Activated CD8-positive, alpha-beta memory T cell treated with anti-CD3 and anti-CD28 coated beads for 24 hours (primary cell): ENCODE results near the gene WIPF1.
A peak's percentile ranks its signal among the peaks of the same experiment; 100 is the strongest.

Experiments used
- DNase-seq: peaks from one replicate; pipeline ENCODE4 v3.0.0-alpha.2; 2020

The WIPF1 gene

DNA sequence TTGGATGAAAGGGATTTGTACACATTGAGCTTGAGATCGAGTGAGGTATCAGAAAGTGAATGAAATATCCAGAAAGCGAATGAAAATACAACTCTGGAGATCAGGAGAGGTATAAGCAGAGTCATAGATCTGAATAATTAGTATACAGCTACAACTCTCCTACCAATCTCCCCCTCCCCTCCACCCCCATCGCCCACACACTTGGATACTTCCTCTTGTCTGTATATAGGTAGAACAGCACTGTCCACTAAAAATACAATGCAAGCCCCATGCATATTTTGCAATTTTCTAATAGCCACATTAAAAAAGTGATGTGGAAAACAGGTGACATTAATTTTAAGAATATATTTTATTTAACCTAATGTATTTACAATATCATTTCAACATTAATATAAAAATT, 23.7 kb upstream of the WIPF1 start:
- no peak for DNase-seq

DNA sequence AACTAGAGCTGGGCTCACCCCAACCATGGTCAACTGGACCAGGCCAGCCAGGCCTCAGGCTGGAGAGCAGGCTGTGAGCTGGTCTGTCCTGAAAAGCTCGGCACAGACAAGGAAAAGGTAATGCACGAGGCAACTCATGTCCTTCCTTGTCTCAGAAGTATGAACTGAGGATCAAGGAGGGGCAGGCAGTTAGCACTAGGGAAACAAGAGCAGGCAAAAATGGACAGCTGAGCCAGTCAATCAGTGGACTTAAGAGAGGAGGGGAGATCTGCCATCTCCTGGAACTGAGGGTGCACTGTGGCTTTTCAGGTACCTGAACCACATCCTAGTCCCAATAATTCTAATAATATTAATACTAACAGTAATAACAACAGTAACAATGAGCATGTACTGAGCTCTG, 20.6 kb upstream of the WIPF1 start:
- DNase-seq: no peak

DNA sequence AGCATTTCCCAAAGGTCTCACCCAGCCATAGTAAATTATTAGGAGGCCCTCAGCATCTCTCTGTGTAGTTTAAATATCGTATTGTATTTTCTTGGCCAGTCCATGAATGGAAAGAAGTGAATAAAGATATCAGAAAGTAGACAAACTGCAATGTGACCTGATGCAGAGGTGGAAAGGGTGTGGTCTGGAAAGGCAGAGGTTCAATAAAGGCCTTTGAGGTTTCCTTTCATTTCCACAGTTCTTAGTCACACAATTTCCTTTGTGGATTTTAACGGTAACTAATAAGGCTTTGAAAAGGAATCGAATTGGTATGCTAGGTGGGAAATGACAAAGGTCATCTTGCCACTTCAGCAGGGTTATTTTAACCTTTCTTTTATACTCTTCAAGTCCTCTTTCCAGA, 20.1 kb upstream of the WIPF1 start:
- DNase-seq: no peak

DNA sequence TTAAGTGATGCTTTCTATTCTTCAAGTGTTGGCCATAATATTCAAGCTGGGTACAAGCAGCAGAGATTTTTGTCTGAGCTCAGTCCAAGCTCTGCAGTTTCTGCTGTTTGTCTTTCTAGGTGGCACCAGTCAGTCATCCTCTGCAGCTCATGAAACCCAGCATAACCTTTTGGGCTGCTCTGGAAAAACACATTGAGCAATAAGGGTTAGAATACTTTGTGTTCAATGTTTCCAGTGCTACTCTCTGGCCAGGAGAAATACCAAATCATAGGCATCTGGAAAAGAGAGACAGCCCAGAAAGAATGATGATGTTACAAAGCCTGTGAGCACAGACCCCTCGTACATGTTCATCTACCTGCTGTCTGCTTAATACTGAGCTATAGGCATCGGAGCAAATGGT, 19.5 kb upstream of the WIPF1 start:
- no peak for DNase-seq

DNA sequence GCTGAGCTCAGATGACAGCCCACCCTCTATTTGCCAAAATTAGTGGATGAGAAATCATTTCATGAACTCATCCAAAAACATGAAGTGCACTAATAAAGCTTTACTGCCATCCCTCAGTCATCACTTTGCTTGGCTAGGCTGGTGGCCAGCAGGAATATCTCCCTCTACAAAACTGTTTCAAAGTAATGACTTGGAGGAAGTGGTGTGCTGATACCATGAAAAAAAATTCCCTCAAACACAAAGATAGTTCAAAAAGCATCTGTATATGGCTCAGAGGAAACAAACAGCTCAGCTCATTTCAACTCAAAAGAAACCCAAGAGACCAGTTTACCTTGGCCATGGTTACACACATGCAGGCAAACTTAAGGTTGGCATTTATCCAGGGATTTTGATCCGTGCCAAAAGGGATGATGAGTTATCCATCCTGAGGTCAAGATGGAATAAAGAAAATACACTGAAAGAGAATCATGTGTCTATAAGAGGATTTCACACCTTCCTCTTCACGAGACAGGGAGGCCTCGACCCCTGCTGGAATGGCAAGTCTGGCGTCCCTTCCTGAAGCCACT, 18.4 kb upstream of the WIPF1 start:
- DNase-seq: no peak

DNA sequence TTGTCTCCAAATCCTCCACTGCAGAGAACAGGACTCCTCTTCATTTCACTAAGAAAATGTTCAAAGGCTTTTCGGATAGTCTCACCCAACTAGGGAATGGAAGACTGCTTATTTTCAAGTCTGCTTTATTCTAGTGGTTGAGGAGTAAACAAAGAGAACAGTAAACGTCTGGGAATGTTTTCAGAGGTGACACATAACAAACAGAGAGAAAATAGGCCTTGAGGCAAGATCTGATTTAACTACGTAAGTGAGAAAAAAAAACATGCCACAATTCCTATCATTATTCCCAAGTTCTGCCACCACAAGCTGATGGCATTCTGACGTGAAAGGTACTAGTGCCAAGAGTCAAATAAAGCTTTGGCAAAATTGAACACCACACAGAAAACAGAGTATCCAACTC, 16.7 kb upstream of the WIPF1 start:
- DNase-seq: no peak

DNA sequence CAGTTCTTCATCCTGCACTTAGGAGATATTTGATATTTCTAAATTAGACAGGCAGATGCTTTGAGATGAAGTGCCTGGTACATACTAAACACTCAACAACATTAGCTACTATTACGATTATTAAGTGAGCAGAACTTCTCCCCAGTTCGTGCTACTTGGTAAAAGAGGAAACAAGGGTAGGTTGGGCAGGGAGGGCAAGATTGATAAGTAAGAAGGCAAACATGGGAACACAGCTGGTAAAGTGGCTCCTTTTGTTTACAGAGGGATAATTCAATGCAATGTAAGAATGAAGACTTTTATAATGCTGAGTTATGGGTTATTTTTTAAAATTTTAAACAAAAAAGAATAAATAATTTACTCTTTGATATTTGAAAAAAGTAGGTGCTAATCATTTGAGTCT, 15.9 kb upstream of the WIPF1 start:
- no peak for DNase-seq

DNA sequence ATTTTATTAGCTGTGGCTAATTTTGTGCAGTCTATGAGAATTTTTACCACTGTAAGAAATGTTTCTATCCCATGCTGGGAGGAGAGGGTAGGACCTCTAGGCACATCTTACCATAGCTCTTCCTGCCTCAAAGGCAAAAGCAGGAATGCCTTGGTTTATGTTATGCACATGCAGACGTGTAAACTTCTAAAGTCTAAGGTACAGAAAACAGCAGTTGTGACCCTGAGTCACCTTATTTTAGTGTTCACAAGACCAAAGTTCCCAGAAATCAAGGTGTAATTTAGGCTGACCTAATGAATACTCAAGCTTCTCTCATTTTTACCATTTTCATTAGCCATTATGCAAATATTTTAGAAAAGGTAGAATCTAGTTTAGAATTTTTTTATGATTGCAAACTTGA, 15.4 kb upstream of the WIPF1 start:
- DNase-seq: no peak

DNA sequence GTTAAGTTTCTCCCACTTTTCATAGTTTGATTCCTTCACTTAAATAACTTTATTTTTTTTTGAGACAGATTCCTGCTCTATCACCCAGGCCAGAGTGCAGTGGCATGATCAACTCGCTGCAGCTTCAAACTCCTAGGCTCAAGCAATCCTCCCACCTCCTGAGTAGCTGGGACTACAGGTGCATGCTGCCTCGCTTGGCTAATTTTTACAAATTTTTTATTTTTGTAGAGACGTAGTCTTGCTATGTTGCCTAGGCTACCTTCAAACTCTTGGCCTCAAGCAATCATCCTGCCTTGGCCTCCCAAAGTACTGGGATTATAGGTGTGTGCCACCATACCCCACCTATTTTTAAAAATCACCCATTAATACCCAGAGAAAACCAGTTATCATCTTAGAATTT, 14.2 kb upstream of the WIPF1 start:
- DNase-seq: no peak

DNA sequence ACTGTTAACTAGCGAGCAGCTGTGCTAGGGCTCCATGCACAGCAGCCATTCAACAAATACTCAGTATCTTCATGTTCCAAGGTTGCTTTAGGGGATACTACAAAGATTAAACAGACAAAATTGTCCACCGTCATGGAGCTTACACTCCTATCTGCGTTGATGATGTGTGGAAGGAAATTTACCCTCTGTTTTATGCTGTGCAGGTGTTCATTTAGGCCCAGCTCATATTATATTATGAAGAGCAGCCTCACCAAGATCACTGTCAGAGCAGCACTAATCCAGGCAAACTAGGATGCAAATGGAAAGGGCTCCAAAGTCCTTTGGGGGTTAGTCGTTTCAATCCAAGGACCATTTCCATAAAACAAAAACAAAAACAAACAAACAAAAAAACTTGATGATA, 13.4 kb upstream of the WIPF1 start:
- no peak for DNase-seq

DNA sequence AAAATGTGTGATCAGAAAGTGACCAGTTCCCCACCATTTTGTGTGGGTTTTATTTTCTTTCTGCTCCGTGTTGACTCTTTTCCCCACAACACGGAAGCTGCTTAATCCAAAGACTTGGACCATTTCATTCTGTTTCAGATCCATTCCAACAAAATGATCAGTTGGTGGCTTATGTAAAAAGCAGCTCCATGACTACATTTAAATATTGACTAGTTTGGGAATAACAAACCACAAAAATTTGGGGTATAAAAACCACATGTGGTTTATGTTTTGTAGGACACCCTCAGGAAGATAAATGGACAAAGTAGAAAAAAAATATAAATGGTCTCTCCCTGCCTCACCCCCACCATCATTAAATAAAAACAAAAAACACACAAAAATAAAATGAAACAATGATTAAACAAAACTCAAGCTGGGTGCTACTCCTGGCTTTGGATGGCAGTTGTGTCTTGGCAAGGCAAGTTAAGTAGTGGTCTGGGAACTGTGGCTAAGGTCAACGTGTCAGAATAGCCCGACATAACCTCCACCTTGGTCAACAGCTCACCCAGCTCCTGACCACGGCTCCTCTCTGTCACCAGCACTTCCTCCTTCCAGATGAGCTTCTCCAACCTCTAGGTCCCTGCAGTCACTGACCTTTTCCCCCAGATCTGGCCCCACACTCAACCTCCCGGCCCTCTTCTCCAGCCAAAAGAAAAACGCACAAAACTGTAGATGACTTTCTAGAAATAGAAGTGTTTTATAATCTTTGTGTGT, 12.8 kb upstream of the WIPF1 start:
- peak; percentile 55 for DNase-seq

DNA sequence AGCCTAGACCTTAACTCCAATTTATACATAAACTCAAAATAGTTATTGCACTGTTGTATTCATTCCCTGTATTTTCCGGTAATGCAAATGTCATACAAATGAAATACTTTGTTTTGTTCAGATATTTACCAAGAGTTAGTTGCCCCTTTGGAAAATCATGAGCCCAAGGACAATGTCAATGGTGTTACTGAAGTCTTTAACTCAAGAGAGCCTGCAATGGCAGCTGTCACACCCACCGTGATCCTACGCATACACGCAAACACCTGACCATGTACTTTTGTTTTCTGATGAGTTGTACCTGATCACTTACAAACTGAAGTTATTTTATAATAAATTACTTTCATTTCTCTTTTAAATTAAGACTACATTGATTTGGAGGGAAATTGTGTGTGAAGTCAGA, 11.7 kb upstream of the WIPF1 start:
- peak; percentile 52 for DNase-seq

DNA sequence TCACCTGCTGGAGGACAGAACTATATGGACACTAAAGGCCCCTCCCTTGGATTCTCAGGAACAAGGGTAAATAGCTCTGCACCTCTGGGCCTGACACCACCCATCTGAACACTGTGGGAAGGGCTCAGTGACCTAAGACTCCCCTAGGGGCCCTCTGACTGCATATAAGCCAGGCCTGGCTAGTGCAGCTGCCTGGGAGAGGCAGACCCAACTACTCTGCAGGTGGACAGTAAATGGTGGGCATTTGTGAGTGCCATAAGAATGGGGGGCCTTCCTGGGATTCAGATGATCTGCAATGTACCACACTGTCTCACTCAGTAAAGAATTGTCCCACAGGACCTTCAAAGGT, 11.2 kb upstream of the WIPF1 start:
- DNase-seq: peak; percentile 65

DNA sequence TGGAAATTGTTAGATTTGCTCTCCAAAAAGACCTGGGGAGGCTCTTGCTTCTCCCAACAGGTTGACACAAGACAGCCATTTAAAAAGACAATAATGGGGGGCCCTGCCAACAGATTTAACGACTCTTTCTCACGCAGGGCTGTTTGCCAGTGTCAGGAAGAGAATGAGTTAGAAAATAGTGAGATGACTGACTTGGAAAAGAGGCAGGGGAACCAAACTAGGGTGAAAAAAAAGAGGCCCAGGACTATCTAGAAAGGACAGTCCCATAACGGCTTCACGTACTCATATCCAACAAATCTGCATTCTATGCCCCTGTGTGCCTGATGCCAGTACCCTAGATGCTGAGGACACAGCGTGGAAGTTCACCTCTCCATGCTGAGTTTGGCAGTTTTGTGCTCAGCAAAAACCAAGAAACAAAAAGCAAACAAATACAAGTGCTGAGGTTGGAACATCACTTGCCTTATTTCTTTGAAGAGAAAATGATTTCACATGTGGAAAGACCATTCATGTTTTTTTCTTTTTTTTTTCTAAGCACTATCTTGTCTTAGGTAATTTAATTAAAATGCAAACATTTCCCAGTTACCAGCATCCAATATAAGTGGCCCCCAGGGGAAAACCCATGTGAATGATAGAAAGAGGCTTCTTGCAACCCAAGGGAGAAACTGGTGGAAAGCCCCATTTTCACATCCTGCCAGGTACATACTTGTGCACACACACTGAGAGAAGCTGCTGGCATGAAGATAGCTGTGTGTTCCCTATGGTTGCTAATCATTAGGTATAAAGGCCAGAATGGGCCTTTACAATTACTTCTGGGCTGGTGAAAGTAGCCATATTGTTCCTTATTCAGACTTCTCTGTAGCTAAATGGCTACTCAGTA, 10.6 kb upstream of the WIPF1 start:
- DNase-seq: peak; percentile 69

DNA sequence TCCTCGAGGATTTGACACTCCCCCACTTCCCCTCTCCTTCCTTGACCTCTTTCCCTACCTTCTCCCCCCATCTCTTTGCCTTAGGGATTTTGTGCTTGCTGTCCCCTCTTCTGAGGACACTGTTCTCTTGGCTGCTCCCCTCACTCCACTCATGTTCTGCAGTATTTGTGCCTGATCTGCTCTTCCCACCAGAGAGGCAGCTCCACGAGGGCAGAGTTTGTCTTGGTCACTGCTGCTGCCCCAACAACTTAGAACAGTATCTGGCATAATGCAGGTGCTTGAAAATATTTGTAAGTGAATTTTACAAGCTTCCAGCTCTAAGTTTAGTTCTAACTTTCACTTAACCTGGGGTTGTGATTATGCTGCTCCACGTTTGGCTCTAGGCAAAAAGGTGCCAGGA, 10.0 kb upstream of the WIPF1 start:
- no peak for DNase-seq

DNA sequence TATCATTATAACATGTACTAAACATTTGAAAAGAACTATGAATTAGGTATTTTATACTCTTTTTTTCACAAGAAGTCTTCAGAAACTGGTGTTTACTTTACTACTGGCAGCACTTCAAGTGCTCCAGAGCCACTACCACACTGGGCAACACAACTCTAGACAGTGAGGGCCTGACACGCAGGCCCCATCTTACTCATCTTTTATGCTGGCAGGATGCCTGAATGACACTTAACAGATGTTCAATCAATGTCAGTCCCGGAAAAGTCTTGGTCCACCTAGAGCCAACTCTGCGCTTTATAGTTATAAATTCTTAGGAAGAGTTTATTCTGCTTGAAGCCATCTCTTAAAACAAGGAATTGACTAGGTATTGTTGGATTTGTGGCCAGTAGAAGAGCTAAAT, 8.7 kb upstream of the WIPF1 start:
- peak; percentile 69 for DNase-seq

DNA sequence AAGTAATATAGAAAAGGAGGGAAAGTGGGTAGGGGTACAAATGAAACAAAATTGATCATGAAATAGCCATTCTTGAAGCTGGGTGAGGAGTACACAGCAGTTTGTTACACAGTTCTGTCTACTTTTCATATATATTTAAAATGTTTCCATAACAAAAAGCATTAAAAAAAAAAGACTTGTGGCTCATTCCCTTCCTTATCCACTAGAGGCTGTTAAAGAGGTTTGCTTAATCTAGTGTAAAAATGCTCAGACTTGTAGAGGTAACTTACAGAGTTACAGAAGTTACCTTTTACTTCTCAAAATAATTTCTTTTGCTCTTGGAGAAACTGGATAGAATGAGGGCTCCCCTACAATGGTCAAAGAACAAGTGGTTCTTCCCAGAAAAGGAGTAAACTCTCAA, 8.1 kb upstream of the WIPF1 start:
- DNase-seq: no peak

DNA sequence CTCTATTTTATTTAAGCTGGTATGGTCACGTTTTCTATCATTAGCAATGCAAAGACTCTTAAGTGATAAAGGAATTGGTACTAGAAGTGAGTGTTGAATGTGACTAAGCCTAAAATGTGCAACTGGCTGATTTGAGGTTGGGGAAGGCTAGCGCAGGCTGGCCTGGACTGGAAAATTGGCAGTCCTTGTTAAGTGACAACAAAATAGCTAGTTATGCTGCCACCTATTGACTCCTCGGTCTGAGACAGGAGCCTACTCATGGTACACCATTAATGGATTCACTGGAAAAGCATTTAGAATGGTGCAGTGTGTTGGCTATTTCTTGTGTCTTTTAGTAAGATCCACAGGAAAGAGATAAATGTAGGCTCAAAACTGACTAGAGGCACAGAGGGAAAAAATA, 5.7 kb upstream of the WIPF1 start:
- DNase-seq: no peak

DNA sequence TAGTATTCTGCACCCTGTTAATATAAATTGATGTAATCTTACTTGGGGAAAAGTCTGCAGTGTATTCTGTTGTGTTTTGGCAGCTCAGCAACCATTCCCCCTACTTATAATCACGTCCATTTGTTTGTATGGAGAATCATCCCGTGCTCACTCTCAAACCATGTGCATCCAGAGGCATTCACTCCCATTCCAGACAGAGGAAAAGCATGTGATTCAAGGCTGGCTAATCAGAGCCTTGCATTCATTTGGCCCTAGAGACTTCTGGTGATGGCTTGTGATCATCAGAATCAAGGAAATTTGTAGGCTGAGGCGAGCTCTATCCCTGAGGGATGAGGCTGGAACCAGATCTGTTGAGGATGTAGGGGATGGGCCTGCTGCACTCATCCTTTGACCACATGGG, 5.1 kb upstream of the WIPF1 start:
- no peak for DNase-seq

DNA sequence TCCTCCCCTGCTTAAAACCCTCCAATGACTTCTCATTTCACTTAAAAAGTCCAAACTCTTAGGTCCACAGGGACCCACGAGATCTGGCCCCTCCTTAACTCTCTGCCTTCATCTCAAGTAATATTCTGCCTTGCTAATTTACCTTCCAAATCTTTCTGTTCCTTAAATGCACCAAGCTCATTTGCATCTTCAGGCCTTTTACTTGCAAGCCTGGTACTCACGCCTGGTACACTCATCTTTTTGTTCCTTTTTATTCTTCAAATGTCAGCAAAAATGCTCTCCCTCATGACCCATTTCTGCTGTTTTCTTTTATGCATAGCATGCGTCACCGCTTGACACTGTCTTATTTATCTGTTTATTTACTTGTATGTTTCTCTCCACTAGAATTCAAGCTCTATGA, 2.7 kb upstream of the WIPF1 start:
- DNase-seq: no peak

DNA sequence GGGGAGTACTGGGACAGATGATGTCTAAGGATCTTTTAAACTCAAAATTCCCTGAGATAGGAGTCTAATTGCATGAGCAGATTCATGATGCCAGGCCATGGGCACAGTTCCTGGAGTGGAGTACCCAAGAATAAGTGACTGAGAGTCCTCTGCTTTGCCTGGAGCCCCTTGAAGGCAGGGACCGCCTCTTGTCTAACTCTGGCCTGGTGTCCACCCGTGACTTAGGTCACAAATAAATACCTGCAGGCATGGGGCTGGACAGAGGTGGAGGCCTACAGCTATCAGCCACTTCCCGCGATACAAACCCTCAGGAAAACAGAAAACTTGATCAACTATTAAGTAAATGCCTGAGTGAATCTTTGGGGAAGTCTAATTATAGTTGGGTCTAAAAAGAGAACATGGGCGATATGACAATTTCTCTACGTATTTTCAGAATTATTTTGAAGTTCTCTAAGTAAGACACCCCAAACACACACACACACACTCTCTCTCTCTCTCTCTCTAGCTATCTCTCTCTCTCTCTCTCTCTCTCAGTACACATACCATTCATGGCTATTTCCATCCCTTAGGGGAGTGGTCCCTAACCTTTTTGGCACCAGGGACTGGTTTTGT, 1.8 kb upstream of the WIPF1 start:
- DNase-seq: no peak

DNA sequence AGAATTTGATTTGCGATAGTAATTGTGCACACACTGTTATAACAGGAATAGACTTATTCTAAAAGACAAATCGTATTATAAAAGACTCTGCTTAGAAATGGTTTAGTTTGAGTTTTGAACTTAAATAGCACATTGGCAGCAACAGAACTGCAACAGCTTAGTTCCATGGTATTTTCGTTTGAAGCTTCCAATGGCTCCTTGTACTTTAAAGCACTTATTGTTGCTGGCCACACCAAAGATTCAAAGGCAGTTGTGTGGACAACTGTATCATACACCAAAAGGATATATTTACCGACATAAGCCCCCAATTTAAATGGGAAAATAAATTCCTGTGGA, 627 bp downstream of the WIPF1 start:
- DNase-seq: no peak

DNA sequence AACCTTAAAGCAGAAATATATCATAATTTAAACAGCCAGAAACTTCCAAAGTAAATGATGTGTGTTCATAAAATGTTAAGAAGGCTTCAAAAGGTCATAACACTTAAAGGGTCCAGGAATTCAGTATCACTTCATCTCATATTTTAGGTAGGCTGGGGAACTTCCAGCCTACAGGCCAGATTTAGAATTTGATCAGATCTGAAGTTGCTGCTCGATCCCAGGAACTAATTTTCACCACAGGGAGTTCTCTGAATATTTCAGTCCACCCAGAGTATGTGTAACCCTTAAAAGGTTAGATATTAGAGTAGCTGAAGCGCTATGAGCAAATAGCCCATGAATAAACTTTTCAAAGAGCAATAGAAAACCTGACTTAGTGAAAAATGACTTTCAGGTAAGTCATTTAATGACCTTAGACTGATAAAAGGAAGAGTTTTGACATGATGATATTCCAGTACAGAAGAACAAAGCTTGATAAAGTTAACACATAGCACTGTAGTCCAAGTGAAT, 1.7 kb downstream of the WIPF1 start:
- no peak for DNase-seq
